ENCODE results near the gene SH2D3A. TPM values are rescaled to one million over a fixed set of nuclear protein-coding genes. Genes with fewer than 3 reads are reported as not detected.
A peak's percentile ranks its signal among the peaks of the same experiment; 100 is the strongest.

Gene SH2D3A
- total and polyA plus RNA-seq, 2 donors (not counting 1 experiment from before 2014, with no cell fraction given), result 36.1 to 54.1 TPM

DNA sequence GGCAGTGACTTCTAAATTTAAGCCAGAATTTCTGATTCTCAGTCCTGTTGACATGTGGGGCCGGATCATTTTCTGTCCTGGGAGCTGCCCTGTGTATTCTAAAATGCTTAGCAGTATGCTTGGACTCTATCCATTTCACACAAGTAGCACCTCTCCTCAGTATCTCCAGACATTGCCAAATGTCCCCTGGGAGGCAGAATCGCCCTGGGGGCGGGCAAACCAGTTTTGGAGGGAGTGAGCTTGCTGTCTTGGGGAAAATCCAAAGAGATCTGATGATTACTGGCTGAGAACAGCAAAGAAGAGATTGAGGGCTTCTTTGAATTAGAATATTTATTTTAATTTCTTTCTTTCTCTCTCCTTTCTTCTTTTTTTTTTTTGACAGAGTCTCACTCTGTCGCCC is 21.7 kb upstream of the SH2D3A start:
- H3K4me1 Mint-ChIP-seq, result peaks cover 47% of the 10 kb centered on the region

DNA sequence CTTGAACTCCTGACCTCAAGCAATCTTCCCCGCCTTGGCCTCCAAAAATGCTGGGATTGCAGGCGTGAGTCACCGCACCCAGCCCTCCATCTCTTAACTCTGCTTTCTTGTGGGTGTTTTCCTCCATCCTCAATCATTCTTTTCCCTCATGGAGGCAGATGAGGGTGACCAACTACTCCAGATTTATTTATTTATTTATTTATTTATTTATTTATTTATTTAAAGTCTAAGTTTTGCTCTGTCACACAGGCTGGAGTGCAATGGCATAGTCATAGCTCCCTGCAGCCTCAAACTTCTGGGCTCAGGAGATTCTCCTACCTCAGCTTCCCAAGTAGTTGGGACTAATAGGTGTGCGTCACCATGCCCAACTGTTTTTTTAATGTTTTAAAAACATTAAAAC is 20.2 kb upstream of the SH2D3A start:
- Histone ChIP-seq H3K36me3 (replicated peaks in 1 of 2; ENCODE audit: control extremely low read depth in 1 of 2, control insufficient read depth in 1 of 2, extremely low read depth in 1 of 2, insufficient read depth in 2 of 2, low read length in 1 of 2) (peaks cover 4 to 37% of the 10 kb centered on the region in 2 experiments), H4K20me1 (ENCODE audit: control insufficient read depth, insufficient read depth, low read length, poor library complexity, severe bottlenecking) (peaks cover 97% of the 10 kb centered on the region), H3K4me3 (ENCODE audit: control extremely low read depth in 1 of 5, extremely low read depth in 1 of 5, insufficient read depth in 1 of 5, low read depth in 2 of 5, low read length in 4 of 5) (no peak overlapping the region), H3K9ac (ENCODE audit: low read length) (no peak overlapping the region), H2AFZ (ENCODE audit: insufficient read depth, low read depth, low read length, poor library complexity, severe bottlenecking) (no peak overlapping the region), H3K27me3 (replicated peaks in 1 of 4; ENCODE audit: control extremely low read depth in 1 of 4, control insufficient read depth in 3 of 4, insufficient read depth in 4 of 4, low read length in 3 of 4) (no peaks in the 10 kb centered on the region), H3K4me1 (ENCODE audit: control insufficient read depth in 2 of 2, insufficient read depth in 2 of 2, low read length in 2 of 2) (peaks cover 9 to 22% of the 10 kb centered on the region in 2 donors), H3K9me3 (ENCODE audit: control extremely low read depth in 1 of 3, control insufficient read depth in 2 of 3, insufficient read depth in 1 of 3, low read length in 2 of 3) (no peaks in the 10 kb centered on the region), H3K4me2 (replicated peaks; ENCODE audit: low read depth, low read length, poor library complexity, severe bottlenecking) (no peak overlapping the region), H3K27ac (ENCODE audit: low read length in 2 of 2) (no peak overlapping the region), H3K79me2 (ENCODE audit: control insufficient read depth, insufficient read depth, low read length) (peaks cover 100% of the 10 kb centered on the region)
- H3K27me3 Mint-ChIP-seq, result no peaks in the 10 kb centered on the region
- no peaks in the 10 kb centered on the region for H3K9me3 Mint-ChIP-seq (ENCODE audit: insufficient read depth)
- peaks cover 43% of the 10 kb centered on the region for H3K4me1 Mint-ChIP-seq
- DNase-seq (no peak), ATAC-seq (ENCODE audit: low read depth) (no peak)
- TF ChIP-seq EZH2 (IDR thresholded peaks at IDR 0.05; ENCODE audit: borderline replicate concordance, insufficient read depth, low read depth, low read length, poor library complexity, severe bottlenecking), result no peak
- TF ChIP-seq, protein P1, sequence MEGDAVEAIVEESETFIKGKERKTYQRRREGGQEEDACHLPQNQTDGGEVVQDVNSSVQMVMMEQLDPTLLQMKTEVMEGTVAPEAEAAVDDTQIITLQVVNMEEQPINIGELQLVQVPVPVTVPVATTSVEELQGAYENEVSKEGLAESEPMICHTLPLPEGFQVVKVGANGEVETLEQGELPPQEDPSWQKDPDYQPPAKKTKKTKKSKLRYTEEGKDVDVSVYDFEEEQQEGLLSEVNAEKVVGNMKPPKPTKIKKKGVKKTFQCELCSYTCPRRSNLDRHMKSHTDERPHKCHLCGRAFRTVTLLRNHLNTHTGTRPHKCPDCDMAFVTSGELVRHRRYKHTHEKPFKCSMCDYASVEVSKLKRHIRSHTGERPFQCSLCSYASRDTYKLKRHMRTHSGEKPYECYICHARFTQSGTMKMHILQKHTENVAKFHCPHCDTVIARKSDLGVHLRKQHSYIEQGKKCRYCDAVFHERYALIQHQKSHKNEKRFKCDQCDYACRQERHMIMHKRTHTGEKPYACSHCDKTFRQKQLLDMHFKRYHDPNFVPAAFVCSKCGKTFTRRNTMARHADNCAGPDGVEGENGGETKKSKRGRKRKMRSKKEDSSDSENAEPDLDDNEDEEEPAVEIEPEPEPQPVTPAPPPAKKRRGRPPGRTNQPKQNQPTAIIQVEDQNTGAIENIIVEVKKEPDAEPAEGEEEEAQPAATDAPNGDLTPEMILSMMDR (IDR thresholded peaks at IDR 0.05), result no peak
- no peak overlapping the region for H3K27ac Mint-ChIP-seq
- WGBS (ENCODE audit: insufficient coverage), result no CpG with 5 or more reads among the region's 4 CpGs
- intact Hi-C loops (cut with micrococcal nuclease), result no loop called here
- no peak overlapping the region for H3K4me3 Mint-ChIP-seq
- ChIA-PET CTCF (no interaction called here), POLR2A (no interaction called here)

More for the DNA sequence above, 21.7 kb upstream of the SH2D3A start:
- peaks cover 99% of the 10 kb centered on the region for H3K79me2 ChIP-seq (ENCODE audit: control insufficient read depth, insufficient read depth, low read length)
- ATAC-seq (ENCODE audit: low read depth) (no peak), DNase-seq (no peak)
- intact Hi-C loops (cut with micrococcal nuclease), result no loop called here
- H2AFZ ChIP-seq (ENCODE audit: insufficient read depth, low read depth, low read length, poor library complexity, severe bottlenecking), result no peak overlapping the region
- TF ChIP-seq EZH2 (IDR thresholded peaks at IDR 0.05; ENCODE audit: borderline replicate concordance, insufficient read depth, low read depth, low read length, poor library complexity, severe bottlenecking), result no peak
- TF ChIP-seq, protein P1 (IDR thresholded peaks at IDR 0.05), result no peak
- Mint-ChIP-seq H3K9me3 (ENCODE audit: insufficient read depth) (no peaks in the 10 kb centered on the region), H3K4me3 (no peak overlapping the region), H3K27ac (peak overlapping the region; percentile 57), H3K27me3 (no peaks in the 10 kb centered on the region)
- POLR2A ChIA-PET, result interaction anchor here (0.6 to 1.7 kb wide), 3 partner anchors 12 to 60 kb away, joined by 3 to 5 read pairs (median 3); no protein-coding TSS in a partner anchor
- 100% methylated on average over 2 of the region's 4 CpGs for WGBS (ENCODE audit: insufficient coverage)
- H3K36me3 ChIP-seq (replicated peaks in 1 of 2; ENCODE audit: control extremely low read depth in 1 of 2, control insufficient read depth in 1 of 2, extremely low read depth in 1 of 2, insufficient read depth in 2 of 2, low read length in 1 of 2), result peaks cover 4 to 37% of the 10 kb centered on the region in 2 experiments
- H3K4me2 ChIP-seq (replicated peaks; ENCODE audit: low read depth, low read length, poor library complexity, severe bottlenecking), result no peak overlapping the region
- no peak overlapping the region for H3K27ac ChIP-seq (ENCODE audit: low read length in 2 of 2)
- CTCF ChIA-PET, result interaction anchor here (0.6 kb wide), 1 partner anchor 27 kb away, joined by 3 read pairs; no protein-coding TSS in a partner anchor
- H4K20me1 ChIP-seq (ENCODE audit: control insufficient read depth, insufficient read depth, low read length, poor library complexity, severe bottlenecking), result peaks cover 94% of the 10 kb centered on the region
- no peak overlapping the region for H3K4me3 ChIP-seq (ENCODE audit: control extremely low read depth in 1 of 5, extremely low read depth in 1 of 5, insufficient read depth in 1 of 5, low read depth in 2 of 5, low read length in 4 of 5)
- H3K4me1 ChIP-seq (ENCODE audit: control insufficient read depth in 2 of 2, insufficient read depth in 2 of 2, low read length in 2 of 2), result peaks cover 11 to 21% of the 10 kb centered on the region in 2 donors
- H3K9ac ChIP-seq (ENCODE audit: low read length), result no peak overlapping the region
- no peaks in the 10 kb centered on the region for H3K9me3 ChIP-seq (ENCODE audit: control extremely low read depth in 1 of 3, control insufficient read depth in 2 of 3, insufficient read depth in 1 of 3, low read length in 2 of 3)
- H3K27me3 ChIP-seq (replicated peaks in 1 of 4; ENCODE audit: control extremely low read depth in 1 of 4, control insufficient read depth in 3 of 4, insufficient read depth in 4 of 4, low read length in 3 of 4), result no peaks in the 10 kb centered on the region

Data from B cell (primary cell).